HG02571 (cell line): ENCODE data around the gene SPTBN4.
"Not testable (repeated sequence)": the region's sequence is repeated elsewhere in the genome, so short reads cannot be mapped to it uniquely, and the experiment has no call there.

ENCODE experiments used
- ATAC-seq: cut with Tn5 transposase; IDR thresholded peaks from one replicate; pipeline ENCODE4 v1.9.1; 2021; ENCODE audit warnings: mild to moderate bottlenecking, moderate library complexity; ENCODE audit not compliant: unreplicated experiment

Gene SPTBN4

GRCh38 chr19:40583283-40583682 lies 116.5 kb downstream of the SPTBN4 start:
- no peak for ATAC-seq

GRCh38 chr19:40584007-40584406 lies 117.2 kb downstream of the SPTBN4 start:
- ATAC-seq, result no peak

GRCh38 chr19:40585241-40585981 lies 118.6 kb downstream of the SPTBN4 start:
- ATAC-seq, result no peak

- ATAC-seq, result no peak
These were observed 119.2 kb downstream of the SPTBN4 start for GRCh38 chr19:40585982-40586422.

- no peak for ATAC-seq
These were observed 119.8 kb downstream of the SPTBN4 start for GRCh38 chr19:40586611-40587010.

- ATAC-seq, result no peak
These were observed 121.5 kb downstream of the SPTBN4 start for GRCh38 chr19:40588110-40588854.

- no peak for ATAC-seq
These were observed 122.2 kb downstream of the SPTBN4 start for GRCh38 chr19:40588926-40589569.

- ATAC-seq, result no peak
These were observed 123.0 kb downstream of the SPTBN4 start for GRCh38 chr19:40589591-40590429.

- ATAC-seq, result no peak
These were observed 123.9 kb downstream of the SPTBN4 start for GRCh38 chr19:40590464-40591265.

GRCh38 chr19:40591724-40592123 lies 124.9 kb downstream of the SPTBN4 start:
- not testable (repeated sequence) for ATAC-seq

- ATAC-seq, result no peak
These were observed 125.4 kb downstream of the SPTBN4 start for GRCh38 chr19:40592170-40592569.

- ATAC-seq, result no peak
These were observed 127.5 kb downstream of the SPTBN4 start for GRCh38 chr19:40594255-40594654.

- no peak for ATAC-seq
These were observed 127.9 kb downstream of the SPTBN4 start for GRCh38 chr19:40594657-40595091.

- no peak for ATAC-seq
These were observed 130.0 kb downstream of the SPTBN4 start for GRCh38 chr19:40596608-40597328.

GRCh38 chr19:40597329-40597838 lies 130.6 kb downstream of the SPTBN4 start:
- ATAC-seq, result no peak

- ATAC-seq, result no peak
These were observed 131.5 kb downstream of the SPTBN4 start for GRCh38 chr19:40598121-40598917.

- no peak for ATAC-seq
These were observed 132.1 kb downstream of the SPTBN4 start for GRCh38 chr19:40598918-40599307.

- ATAC-seq, result no peak
These were observed 132.6 kb downstream of the SPTBN4 start for GRCh38 chr19:40599331-40599901.
